Panc1 (cell line): ENCODE measurements around the gene MAP2. TPM values are rescaled to one million over a fixed set of nuclear protein-coding genes. Genes with fewer than 3 reads are reported as not detected.

Source experiments
- ATAC-seq: fragments of 200-7000 bp; cut with Tn5 transposase; 2 replicates; pipeline ENCODE4 v1.9.1; 2020; ENCODE audit warnings: mild to moderate bottlenecking, moderate library complexity
- BruUV-seq: library from RNA; stranded (reverse); fragments of 400-500 nt; replicated peaks from 2 replicates; lab custom pipeline; 2021; lab: Mats Ljungman, UMichigan
- CTCF ChIA-PET: fragments of 300-600 bp; sonication (Branson Sonifier 250); formaldehyde crosslinking; loops from one replicate; lab custom pipeline; 2022; ENCODE audit warnings: antibody characterized with exemption; lab: Charles Lee
- POLR2A ChIA-PET: fragments of 300-600 bp; sonication (Branson Sonifier 250); formaldehyde crosslinking; loops from one replicate; lab custom pipeline; 2022; ENCODE audit warnings: antibody characterized with exemption; lab: Charles Lee
- DNase-seq: peaks from one replicate; pipeline ENCODE4 v3.0.0-alpha.2; 2010; ENCODE audit warnings: low read depth, low spot score
- H3K27ac ChIP-seq: 2 replicates; pipeline ENCODE4 v1.5.1; 2011; ENCODE audit warnings: mild to moderate bottlenecking, low read length, inconsistent platforms
- H3K27me3 ChIP-seq: fragments of 200-500 bp; sonication (Bioruptor generic); 2 replicates; pipeline ENCODE4 v1.6.0; 2014; ENCODE audit warnings: low read length, inconsistent platforms; ENCODE audit not compliant: control insufficient read depth, insufficient read depth
- H3K36me3 ChIP-seq: fragments of 200-500 bp; sonication (Bioruptor generic); 2 replicates; pipeline ENCODE4 v1.5.1; 2014; ENCODE audit warnings: inconsistent platforms, mild to moderate bottlenecking, low read length, moderate library complexity; ENCODE audit not compliant: control insufficient read depth, insufficient read depth
- H3K4me1 ChIP-seq: 2 replicates; pipeline ENCODE4 v1.5.1; 2011; ENCODE audit warnings: inconsistent platforms, mild to moderate bottlenecking, low read length, moderate library complexity; ENCODE audit not compliant: control insufficient read depth, insufficient read depth
- H3K4me3 ChIP-seq, 2 experiments: 2 replicates each; pipeline ENCODE4 v1.5.1; 2011 to 2012; ENCODE audit warnings: low read depth in 2 of 2, low read length in 2 of 2, mild to moderate bottlenecking in 2 of 2, inconsistent platforms in 1 of 2, moderate library complexity in 1 of 2
- H3K9me3 ChIP-seq: fragments of 200-500 bp; sonication (Bioruptor generic); 2 replicates; pipeline ENCODE4 v1.5.1; 2014; ENCODE audit warnings: low read depth, mild to moderate bottlenecking, inconsistent platforms, low read length, moderate library complexity; ENCODE audit not compliant: control insufficient read depth, insufficient read depth
- CTCF ChIP-seq: fragments of 450-650 bp; IDR thresholded peaks from 2 replicates; pipeline ENCODE4 v1.5.1; 2017; ENCODE audit warnings: mild to moderate bottlenecking
- POLR2AphosphoS5 ChIP-seq: IDR thresholded peaks from 2 replicates; pipeline ENCODE4 v1.6.1; 2012; ENCODE audit warnings: mild to moderate bottlenecking, low read depth, low read length, moderate library complexity
- REST ChIP-seq, 2 experiments: IDR thresholded peaks; 2 replicates each; pipeline ENCODE4 v1.6.1; 2011 to 2012; ENCODE audit warnings: low read depth in 2 of 2, control low read depth in 1 of 2, low read length in 1 of 2, mild to moderate bottlenecking in 1 of 2, moderate library complexity in 1 of 2; ENCODE audit not compliant: insufficient read depth in 1 of 2
- SIN3A ChIP-seq: IDR thresholded peaks from 2 replicates; pipeline ENCODE4 v1.6.1; 2012; ENCODE audit warnings: low read depth, mild to moderate bottlenecking, low read length, moderate library complexity, borderline replicate concordance; ENCODE audit not compliant: insufficient read depth
- TCF7L2 ChIP-seq: IDR thresholded peaks from 2 replicates; pipeline ENCODE4 v1.6.1; 2011; ENCODE audit warnings: mild to moderate bottlenecking, low read depth, low read length, inconsistent platforms
- in situ Hi-C: cut with HindIII; loops from 2 replicates; pipeline ENCODE4 v1.10.0; 2016; ENCODE audit warnings: low sequenced_read_pairs, low pct_unique_long_range_greater_than_20kb
- intact Hi-C: fragments of 100-400 bp; cut with micrococcal nuclease; formaldehyde crosslinking; loops from one replicate; pipeline ENCODE4 v1.10.0; 2022; ENCODE audit not compliant: unreplicated experiment
- total RNA-seq: library from RNA; stranded (reverse); gene quantifications from one replicate; pipeline ENCODE4 v1.2.1, GENCODE V29; 2021; ENCODE audit not compliant: unreplicated experiment

Gene MAP2
- total RNA-seq, 1 experiment from 2014 or later, result 44.9 TPM

- H3K27ac ChIP-seq, result no peak overlapping the region
- H3K36me3 ChIP-seq, result no peaks in the 10 kb centered on the region
- intact Hi-C loops, result no loop called here
- DNase-seq, result no peak
- H3K4me3 ChIP-seq, result no peak overlapping the region
- CTCF ChIA-PET, result no interaction called here
- ATAC-seq, result no peak
- POLR2A ChIA-PET, result no interaction called here
- TF ChIP-seq SIN3A (no peak), REST (IDR thresholded peaks at IDR 0.05; ENCODE audit: insufficient read depth in 1 of 2, low read depth in 2 of 2, low read length in 1 of 2) (no peak), TCF7L2 (no peak), POLR2AphosphoS5 (no peak), CTCF (no peak)
- no TSS peak for BruUV-seq
- no peaks in the 10 kb centered on the region for H3K9me3 ChIP-seq
- H3K27me3 ChIP-seq, result no peaks in the 10 kb centered on the region
- no peaks in the 10 kb centered on the region for H3K4me1 ChIP-seq
- in situ Hi-C loops, result no loop called here
Measured at GRCh38 chr2:209721497-209721896, 297.6 kb downstream of the MAP2 start.

- H3K27me3 ChIP-seq, result no peaks in the 10 kb centered on the region
- POLR2A ChIA-PET, result no interaction called here
- no TSS peak for BruUV-seq
- H3K4me3 ChIP-seq, result no peak overlapping the region
- H3K36me3 ChIP-seq, result no peaks in the 10 kb centered on the region
- DNase-seq (no peak), ATAC-seq (no peak)
- H3K4me1 ChIP-seq, result no peaks in the 10 kb centered on the region
- no peaks in the 10 kb centered on the region for H3K9me3 ChIP-seq
- intact Hi-C loops, result no loop called here
- in situ Hi-C loops, result no loop called here
- H3K27ac ChIP-seq, result no peak overlapping the region
- TF ChIP-seq TCF7L2 (no peak), SIN3A (no peak), POLR2AphosphoS5 (no peak), CTCF (no peak), REST (IDR thresholded peaks at IDR 0.05; ENCODE audit: insufficient read depth in 1 of 2, low read depth in 2 of 2, low read length in 1 of 2) (no peak)
- CTCF ChIA-PET, result no interaction called here
Measured at GRCh38 chr2:209726311-209726710, 302.5 kb downstream of the MAP2 start.
